Measurements from ENCODE around the gene SAFB. TPM values are rescaled to one million over a fixed set of nuclear protein-coding genes. Genes with fewer than 3 reads are reported as not detected.
"Not testable (repeated sequence)": the region's sequence is repeated elsewhere in the genome, so short reads cannot be mapped to it uniquely, and the experiment has no call there.

Gene SAFB
- total and polyA plus RNA-seq, 3 donors from 2014 or later: 83.2 to 220 (median 202) TPM

DNA sequence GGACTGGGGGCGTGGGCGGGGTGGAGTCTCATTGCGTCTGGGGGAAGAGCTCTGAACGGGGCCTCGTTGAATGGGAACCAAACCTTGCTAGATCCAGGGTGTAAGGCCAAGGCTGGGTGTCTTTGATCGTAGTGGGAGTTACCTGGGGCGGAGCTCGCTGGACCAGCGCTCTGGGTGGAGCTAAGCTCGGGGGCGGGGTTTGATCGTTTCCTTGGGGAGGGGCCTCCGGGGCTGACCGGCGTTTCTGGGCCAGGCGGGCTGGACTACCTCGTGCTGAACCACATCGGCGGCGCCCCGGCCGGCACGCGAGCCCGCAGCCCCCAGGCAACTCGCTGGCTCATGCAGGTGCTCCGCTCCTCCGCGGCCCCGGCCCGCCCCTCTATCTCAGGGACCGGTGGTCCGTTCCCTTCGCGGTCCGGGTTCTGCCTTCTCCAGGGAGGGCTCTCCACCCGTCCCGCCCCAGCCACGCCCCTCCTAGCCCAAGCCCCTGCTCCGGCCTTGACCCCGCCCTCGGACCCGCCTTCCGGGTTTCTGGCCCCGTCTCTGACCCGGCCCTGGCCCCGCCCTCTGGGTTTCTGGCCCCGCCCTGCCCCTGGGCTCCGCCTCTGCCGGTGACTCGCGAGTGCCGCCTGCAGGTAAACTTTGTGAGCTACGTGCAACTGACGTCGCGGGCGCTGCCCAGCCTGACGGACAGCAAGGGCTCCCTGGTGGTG lies 63.9 kb downstream of the SAFB start:
- H3K4me1 ChIP-seq: peaks cover 9% of the 10 kb centered on the region
- no peaks in the 10 kb centered on the region for H3K36me3 ChIP-seq (ENCODE audit: low read depth, missing control alignments)
- no peaks in the 10 kb centered on the region for H3K9me3 ChIP-seq
- H3K4me3 ChIP-seq: peak overlapping the region; percentile 47 to 58
- TF ChIP-seq POLR2A (IDR thresholded peaks at IDR 0.05) (no peak), CTCF (IDR thresholded peaks at IDR 0.05) (peak; percentile 68 to 78 (median 73))
- H3K27ac ChIP-seq: peak overlapping the region in 1 of 2 donors; percentile 73
- 0 to 1% methylated on average over 7 to 57 of the region's 59 CpGs for WGBS, 2 donors
- intact Hi-C loops (cut with DNase I; ENCODE audit: low total_unique reads): loop anchor here (5.0 kb wide), 1 partner anchor 65 kb away; the partner anchor contains the start of genes SAFB and SAFB2
- peak; percentile 96 for DNase-seq
- no peaks in the 10 kb centered on the region for H3K27me3 ChIP-seq

DNA sequence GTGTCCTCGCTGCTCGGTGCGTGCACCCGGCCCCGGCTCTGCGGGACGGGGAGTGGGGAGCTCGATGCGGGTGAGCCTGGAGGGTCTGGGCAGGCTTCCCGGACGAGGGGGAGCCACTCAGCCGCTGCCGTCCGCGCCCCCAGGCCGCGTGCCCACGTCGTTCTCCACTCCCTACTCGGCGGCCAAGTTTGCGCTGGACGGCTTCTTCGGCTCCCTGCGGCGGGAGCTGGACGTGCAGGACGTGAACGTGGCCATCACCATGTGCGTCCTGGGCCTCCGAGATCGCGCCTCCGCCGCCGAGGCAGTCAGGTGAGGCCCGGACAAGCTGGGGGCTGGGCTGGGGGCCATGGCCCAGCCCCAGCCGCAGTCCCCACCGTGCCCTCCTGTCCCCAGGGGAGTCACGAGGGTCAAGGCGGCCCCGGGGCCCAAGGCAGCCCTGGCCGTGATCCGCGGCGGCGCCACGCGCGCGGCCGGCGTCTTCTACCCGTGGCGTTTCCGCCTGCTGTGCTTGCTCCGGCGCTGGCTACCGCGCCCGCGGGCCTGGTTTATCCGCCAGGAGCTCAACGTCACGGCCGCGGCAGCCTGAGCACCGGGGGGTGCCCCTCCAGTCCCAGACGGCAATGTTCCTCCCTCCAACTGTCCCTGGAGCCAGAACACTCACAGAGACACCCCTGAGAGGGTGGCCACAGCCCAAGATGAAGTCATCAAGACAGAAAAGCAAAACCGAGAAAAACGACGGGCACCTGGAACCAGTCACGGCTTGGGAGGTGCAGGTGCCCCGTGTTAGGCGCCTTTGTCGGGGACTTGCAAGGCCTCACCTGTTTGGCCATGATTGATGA lies 64.7 kb downstream of the SAFB start:
- TF ChIP-seq CTCF (IDR thresholded peaks at IDR 0.05) (peak in 1 of 3 experiments; percentile 8), POLR2A (IDR thresholded peaks at IDR 0.05) (no peak)

DNA sequence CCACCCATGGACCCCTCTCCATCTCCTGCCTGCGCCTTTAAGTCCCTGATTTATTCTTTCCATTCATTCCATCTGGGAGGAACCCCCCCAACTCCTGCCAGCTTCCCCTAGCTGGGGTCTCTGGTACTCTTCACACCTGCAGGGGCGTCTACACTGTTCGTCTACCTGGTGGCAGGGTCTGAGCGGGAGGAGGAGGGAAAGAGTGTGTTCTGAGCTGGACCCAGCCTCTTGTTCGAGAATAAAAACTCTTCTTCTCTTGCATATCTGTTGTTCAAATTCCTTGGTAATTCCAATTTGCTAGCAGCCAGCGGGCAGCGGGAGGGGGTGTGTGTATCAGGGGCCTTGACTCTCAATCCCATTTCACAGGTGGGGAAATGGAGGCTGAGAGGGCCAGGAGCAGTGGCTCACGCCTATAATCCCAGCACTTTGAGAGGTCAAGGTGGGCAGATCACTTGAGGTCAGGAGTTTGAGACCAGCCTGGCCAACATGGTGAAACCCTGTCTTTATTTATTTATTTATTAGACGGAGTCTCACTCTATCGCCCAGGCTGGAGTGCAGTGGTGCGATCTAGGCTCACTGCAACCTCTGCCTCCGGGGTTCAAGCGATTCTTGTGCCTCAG lies 65.5 kb downstream of the SAFB start:
- not testable (repeated sequence) for H3K4me3 ChIP-seq; H3K27ac ChIP-seq; DNase-seq; H3K27me3 ChIP-seq; H3K36me3 ChIP-seq (ENCODE audit: low read depth, missing control alignments); H3K9me3 ChIP-seq
- peaks cover 14% of the 10 kb centered on the region for H3K4me1 ChIP-seq
- intact Hi-C loops (cut with DNase I; ENCODE audit: low total_unique reads): loop anchor here (5.0 kb wide), 1 partner anchor 66 kb away; the partner anchor contains the start of genes SAFB and SAFB2
- 67 to 71% methylated on average over 13 of the region's 13 CpGs for WGBS, 2 donors

More for the DNA sequence above, 64.7 kb downstream of the SAFB start:
- DNase-seq: no peak
- intact Hi-C loops (cut with DNase I; ENCODE audit: low total_unique reads): loop anchor here (5.0 kb wide), 1 partner anchor 65 kb away; the partner anchor contains the start of genes SAFB and SAFB2
- 40 to 81% methylated on average over 8 to 71 of the region's 76 CpGs for WGBS, 2 donors
- Histone ChIP-seq H3K27ac (peak overlapping the region in 1 of 2 donors; percentile 73), H3K36me3 (ENCODE audit: low read depth, missing control alignments) (no peaks in the 10 kb centered on the region), H3K4me3 (peak overlapping the region; percentile 47 to 58), H3K9me3 (no peaks in the 10 kb centered on the region), H3K4me1 (peaks cover 14% of the 10 kb centered on the region), H3K27me3 (no peaks in the 10 kb centered on the region)

DNA sequence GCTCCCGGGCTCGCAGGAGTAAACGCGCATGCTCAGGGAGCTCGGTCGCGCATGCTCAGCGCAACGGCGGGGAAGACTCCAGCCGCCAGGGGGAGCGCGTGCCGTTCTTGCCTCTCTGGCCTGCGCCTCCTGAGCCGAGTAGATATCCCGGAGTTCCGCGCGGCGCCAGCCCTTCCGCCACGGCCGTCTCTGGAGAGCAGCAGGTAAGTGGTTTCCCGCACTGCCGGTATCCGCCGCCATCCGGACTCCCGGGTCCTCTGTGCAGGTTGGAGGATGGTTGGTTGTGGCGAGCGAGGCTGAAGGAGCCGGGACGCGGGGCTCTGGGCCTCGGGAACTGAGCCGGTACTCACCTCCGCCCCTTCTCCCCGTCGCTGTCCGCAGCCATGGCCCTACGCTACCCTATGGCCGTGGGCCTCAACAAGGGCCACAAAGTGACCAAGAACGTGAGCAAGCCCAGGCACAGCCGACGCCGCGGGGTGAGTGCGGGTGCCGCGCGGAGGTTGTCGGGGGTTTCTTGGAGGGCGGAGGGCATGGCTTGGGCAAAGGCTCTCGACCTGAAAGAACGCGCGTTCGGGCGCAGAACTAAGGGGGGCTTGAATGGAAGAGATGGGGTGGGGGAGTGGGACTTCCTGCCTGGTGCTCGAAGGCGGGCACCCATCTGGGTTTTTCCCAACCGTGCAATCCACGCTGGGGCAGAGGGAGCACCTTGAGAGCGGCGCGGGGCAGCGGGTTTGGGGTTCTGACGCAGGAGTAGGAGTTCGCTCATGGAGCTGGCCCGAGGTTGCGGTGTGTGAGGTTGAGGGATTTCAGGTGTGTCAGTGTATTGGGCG lies 67.5 kb downstream of the SAFB start, which contains the start of gene RPL36:
Gene RPL36 (plus strand): TSS at position 171 of the 830 bp plus-strand sequence. CDS start 213 bp downstream, at position 384.
- intact Hi-C loops (cut with DNase I; ENCODE audit: low total_unique reads): no loop called here
- Histone ChIP-seq H3K4me1 (peaks cover 14% of the 10 kb centered on the region), H3K4me3 (peak within 1 kb of the TSS; percentile 69 to 97), H3K36me3 (ENCODE audit: low read depth, missing control alignments) (no peaks in the 10 kb centered on the region), H3K27me3 (no peaks in the 10 kb centered on the region), H3K27ac (peak within 1 kb of the TSS; percentile 83 to 93), H3K9me3 (no peaks in the 10 kb centered on the region)
- DNase-seq: peak; percentile 97
- WGBS, 2 donors: 1% methylated on average over 32 to 61 of the region's 73 CpGs
- TF ChIP-seq CTCF (IDR thresholded peaks at IDR 0.05) (peak; percentile 92 to 99 (median 97)), POLR2A (IDR thresholded peaks at IDR 0.05) (peak; percentile 10)

All from testis (tissue), 3 donors.